Kidney capillary endothelial cell (primary cell): ENCODE data around the gene EPN2.

ENCODE experiments used
- DNase-seq: peaks from one replicate; pipeline ENCODE4 v3.0.0-alpha.2; 2018; ENCODE audit warnings: low spot score

Gene EPN2

GRCh38 chr17:19294443-19294842 lies 57.3 kb downstream of the EPN2 start:
- DNase-seq, result no peak

GRCh38 chr17:19295473-19296135 lies 58.4 kb downstream of the EPN2 start:
- no peak for DNase-seq

GRCh38 chr17:19296786-19297778 lies 59.9 kb downstream of the EPN2 start:
- no peak for DNase-seq

GRCh38 chr17:19298569-19299213 lies 61.5 kb downstream of the EPN2 start:
- no peak for DNase-seq

GRCh38 chr17:19299214-19299747 lies 62.1 kb downstream of the EPN2 start:
- DNase-seq, result no peak

GRCh38 chr17:19299866-19300265 lies 62.7 kb downstream of the EPN2 start:
- DNase-seq, result no peak

GRCh38 chr17:19301274-19301951 lies 64.2 kb downstream of the EPN2 start:
- no peak for DNase-seq

GRCh38 chr17:19301973-19302372 lies 64.8 kb downstream of the EPN2 start:
- DNase-seq, result no peak

GRCh38 chr17:19302791-19303331 lies 65.7 kb downstream of the EPN2 start:
- no peak for DNase-seq

- DNase-seq, result peak; percentile 65
Measured at GRCh38 chr17:19303367-19303776, 66.2 kb downstream of the EPN2 start.

GRCh38 chr17:19304209-19304608 lies 67.0 kb downstream of the EPN2 start:
- DNase-seq, result peak; percentile 73

GRCh38 chr17:19304751-19305150 lies 67.6 kb downstream of the EPN2 start:
- no peak for DNase-seq

GRCh38 chr17:19305256-19305655 lies 68.1 kb downstream of the EPN2 start:
- no peak for DNase-seq

- DNase-seq, result no peak
Measured at GRCh38 chr17:19305761-19306159, 68.6 kb downstream of the EPN2 start.

- no peak for DNase-seq
Measured at GRCh38 chr17:19306160-19307111, 69.3 kb downstream of the EPN2 start.

- no peak for DNase-seq
Measured at GRCh38 chr17:19307521-19307920, 70.4 kb downstream of the EPN2 start.

- DNase-seq, result no peak
Measured at GRCh38 chr17:19308398-19308797, 71.2 kb downstream of the EPN2 start.

- no peak for DNase-seq
Measured at GRCh38 chr17:19309701-19310100, 72.5 kb downstream of the EPN2 start.

- no peak for DNase-seq
Measured at GRCh38 chr17:19310151-19310550, 73.0 kb downstream of the EPN2 start.

- DNase-seq, result no peak
Measured at GRCh38 chr17:19311016-19311415, 73.8 kb downstream of the EPN2 start.
